Activated CD8-positive, alpha-beta T cell treated with anti-CD3 and anti-CD28 coated beads for 36 hours (primary cell): Measurements from ENCODE around the gene EIF3L. TPM values are rescaled to one million over a fixed set of nuclear protein-coding genes. Genes with fewer than 3 reads are reported as not detected.
A peak's percentile ranks its signal among the peaks of the same experiment; 100 is the strongest.

ENCODE experiments used
- ATAC-seq: fragments of 200-7000 bp; cut with Tn5 transposase; one replicate; pipeline ENCODE4 v1.10.0; 2021; ENCODE audit warnings: mild to moderate bottlenecking, moderate library complexity
- CTCF ChIA-PET: fragments of 350-600 bp; sonication (Branson Sonifier 250); formaldehyde crosslinking; loops from one replicate; lab custom pipeline; 2021; ENCODE audit warnings: antibody characterized with exemption; lab: Charles Lee
- POLR2A ChIA-PET: fragments of 350-600 bp; sonication (Branson Sonifier 250); formaldehyde crosslinking; loops from one replicate; lab custom pipeline; 2021; ENCODE audit warnings: antibody characterized with exemption; lab: Charles Lee
- DNase-seq: peaks from one replicate; pipeline ENCODE4 v3.0.0-alpha.2; 2020
- H3K27ac Mint-ChIP-seq: one replicate; pipeline ENCODE4 v1.8.0; 2021; ENCODE audit warnings: mild to moderate bottlenecking, mixed read lengths
- H3K27me3 Mint-ChIP-seq: one replicate; pipeline ENCODE4 v1.8.0; 2021; ENCODE audit warnings: mixed read lengths
- H3K36me3 Mint-ChIP-seq: one replicate; pipeline ENCODE4 v1.8.0; 2021; ENCODE audit warnings: low read depth, mixed read lengths
- H3K4me1 Mint-ChIP-seq: one replicate; pipeline ENCODE4 v1.8.0; 2021; ENCODE audit warnings: low read depth, mixed read lengths
- H3K4me3 Mint-ChIP-seq: one replicate; pipeline ENCODE4 v1.8.0; 2021; ENCODE audit warnings: mild to moderate bottlenecking, moderate library complexity, mixed read lengths
- H3K9me3 Mint-ChIP-seq: one replicate; pipeline ENCODE4 v1.8.0; 2021; ENCODE audit warnings: mixed read lengths
- intact Hi-C: fragments of 100-400 bp; cut with micrococcal nuclease; formaldehyde crosslinking; loops from one replicate; pipeline ENCODE4 v1.10.0; 2022
- total RNA-seq, 2 experiments: library from RNA; stranded (reverse); gene quantifications; one replicate each; pipeline ENCODE4 v1.2.3, GENCODE V29; 2021
- TF ChIP-seq, protein P1 (sequence below): fragments of 200-600 bp; IDR thresholded peaks from one replicate; pipeline ENCODE4 v1.8.0; 2022; ENCODE audit warnings: antibody characterized with exemption, mild to moderate bottlenecking

The EIF3L gene
- total RNA-seq, 2 experiments from 2014 or later, result 687 to 694 TPM

DNA sequence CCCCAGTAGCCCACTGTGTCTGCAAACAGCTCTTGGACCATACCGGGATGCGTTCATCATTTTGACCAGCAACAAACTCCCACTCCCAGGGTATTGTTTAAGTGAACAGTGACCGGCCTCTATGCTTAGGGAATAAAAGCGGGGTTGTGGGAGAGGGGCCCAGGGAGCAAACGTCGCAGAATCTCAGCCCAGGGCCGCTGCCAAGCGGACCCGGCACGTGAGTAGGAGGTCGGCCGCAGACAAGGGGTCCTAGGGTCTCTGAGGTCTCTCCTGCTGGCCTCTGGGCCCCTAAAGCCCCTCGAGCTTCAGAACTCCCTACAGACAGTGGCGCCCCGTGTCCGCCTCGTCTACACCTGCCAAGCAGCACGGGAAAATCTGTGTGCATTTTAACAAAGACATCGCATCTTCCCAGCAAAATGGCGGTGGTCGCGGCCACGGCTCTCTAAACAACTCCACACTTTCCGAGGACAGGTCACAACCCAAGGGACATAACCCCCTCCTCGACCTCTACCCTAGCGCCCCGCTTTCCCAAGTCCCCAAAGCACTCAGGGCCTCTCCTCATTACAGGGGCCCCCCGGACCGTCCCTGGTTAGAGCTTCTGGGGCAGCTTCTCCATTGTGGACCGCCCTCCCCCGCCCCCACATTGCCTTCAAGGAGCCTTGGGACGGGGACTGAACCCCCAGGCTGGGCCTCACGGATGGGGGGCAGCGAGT, 45.4 kb upstream of the EIF3L start:
- Mint-ChIP-seq H3K27ac (no peak overlapping the region), H3K4me1 (peaks cover 36% of the 10 kb centered on the region), H3K27me3 (peaks cover 46% of the 10 kb centered on the region), H3K9me3 (no peaks in the 10 kb centered on the region), H3K36me3 (no peaks in the 10 kb centered on the region), H3K4me3 (peak overlapping the region; percentile 48)
- ChIA-PET CTCF (no interaction called here), POLR2A (interaction anchor here (2.0 kb wide), 1 partner anchor 63 kb away, joined by 5 read pairs; no protein-coding TSS in a partner anchor)
- intact Hi-C loops, result no loop called here
- TF ChIP-seq, protein P1, sequence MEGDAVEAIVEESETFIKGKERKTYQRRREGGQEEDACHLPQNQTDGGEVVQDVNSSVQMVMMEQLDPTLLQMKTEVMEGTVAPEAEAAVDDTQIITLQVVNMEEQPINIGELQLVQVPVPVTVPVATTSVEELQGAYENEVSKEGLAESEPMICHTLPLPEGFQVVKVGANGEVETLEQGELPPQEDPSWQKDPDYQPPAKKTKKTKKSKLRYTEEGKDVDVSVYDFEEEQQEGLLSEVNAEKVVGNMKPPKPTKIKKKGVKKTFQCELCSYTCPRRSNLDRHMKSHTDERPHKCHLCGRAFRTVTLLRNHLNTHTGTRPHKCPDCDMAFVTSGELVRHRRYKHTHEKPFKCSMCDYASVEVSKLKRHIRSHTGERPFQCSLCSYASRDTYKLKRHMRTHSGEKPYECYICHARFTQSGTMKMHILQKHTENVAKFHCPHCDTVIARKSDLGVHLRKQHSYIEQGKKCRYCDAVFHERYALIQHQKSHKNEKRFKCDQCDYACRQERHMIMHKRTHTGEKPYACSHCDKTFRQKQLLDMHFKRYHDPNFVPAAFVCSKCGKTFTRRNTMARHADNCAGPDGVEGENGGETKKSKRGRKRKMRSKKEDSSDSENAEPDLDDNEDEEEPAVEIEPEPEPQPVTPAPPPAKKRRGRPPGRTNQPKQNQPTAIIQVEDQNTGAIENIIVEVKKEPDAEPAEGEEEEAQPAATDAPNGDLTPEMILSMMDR, result no peak
- DNase-seq (no peak), ATAC-seq (no peak)

DNA sequence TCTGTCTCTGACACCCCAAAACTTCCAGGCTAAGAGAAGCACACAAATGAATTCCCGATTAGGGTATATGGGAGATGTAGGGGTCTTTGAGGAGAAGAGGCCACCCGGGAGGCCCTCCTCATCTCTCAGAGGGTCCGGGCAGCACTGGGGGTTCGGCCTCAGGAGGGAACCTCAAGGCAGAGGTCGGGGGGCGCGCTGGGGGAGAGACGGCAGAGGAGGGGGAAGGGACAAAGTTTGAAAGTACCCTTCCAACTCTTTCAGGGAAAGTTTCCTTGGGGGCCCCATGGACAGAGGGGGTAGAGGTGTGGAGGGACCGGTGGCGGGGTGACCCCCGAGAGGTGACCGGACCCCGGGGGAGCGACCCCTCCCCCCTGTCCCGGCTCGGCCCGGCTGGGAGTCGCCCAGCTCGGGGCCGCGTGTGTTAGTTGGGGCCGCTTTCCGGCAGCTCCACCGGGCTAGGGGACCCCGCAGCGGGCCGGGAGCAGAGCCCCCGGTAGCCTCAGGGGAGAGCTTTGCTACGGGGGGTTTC, 44.8 kb upstream of the EIF3L start:
- no peaks in the 10 kb centered on the region for H3K36me3 Mint-ChIP-seq
- H3K27me3 Mint-ChIP-seq, result peaks cover 52% of the 10 kb centered on the region
- CTCF ChIA-PET, result interaction anchor here (1.0 to 5.8 kb wide), 2 partner anchors 14 to 59 kb away, joined by 3 to 73 read pairs; no protein-coding TSS in a partner anchor
- POLR2A ChIA-PET, result interaction anchor here (2.0 kb wide), 1 partner anchor 64 kb away, joined by 5 read pairs; no protein-coding TSS in a partner anchor
- intact Hi-C loops, result no loop called here
- no peak overlapping the region for H3K27ac Mint-ChIP-seq
- peaks cover 36% of the 10 kb centered on the region for H3K4me1 Mint-ChIP-seq
- ATAC-seq (no peak), DNase-seq (no peak)
- TF ChIP-seq, protein P1, result no peak
- H3K4me3 Mint-ChIP-seq, result peak overlapping the region; percentile 48
- no peaks in the 10 kb centered on the region for H3K9me3 Mint-ChIP-seq

DNA sequence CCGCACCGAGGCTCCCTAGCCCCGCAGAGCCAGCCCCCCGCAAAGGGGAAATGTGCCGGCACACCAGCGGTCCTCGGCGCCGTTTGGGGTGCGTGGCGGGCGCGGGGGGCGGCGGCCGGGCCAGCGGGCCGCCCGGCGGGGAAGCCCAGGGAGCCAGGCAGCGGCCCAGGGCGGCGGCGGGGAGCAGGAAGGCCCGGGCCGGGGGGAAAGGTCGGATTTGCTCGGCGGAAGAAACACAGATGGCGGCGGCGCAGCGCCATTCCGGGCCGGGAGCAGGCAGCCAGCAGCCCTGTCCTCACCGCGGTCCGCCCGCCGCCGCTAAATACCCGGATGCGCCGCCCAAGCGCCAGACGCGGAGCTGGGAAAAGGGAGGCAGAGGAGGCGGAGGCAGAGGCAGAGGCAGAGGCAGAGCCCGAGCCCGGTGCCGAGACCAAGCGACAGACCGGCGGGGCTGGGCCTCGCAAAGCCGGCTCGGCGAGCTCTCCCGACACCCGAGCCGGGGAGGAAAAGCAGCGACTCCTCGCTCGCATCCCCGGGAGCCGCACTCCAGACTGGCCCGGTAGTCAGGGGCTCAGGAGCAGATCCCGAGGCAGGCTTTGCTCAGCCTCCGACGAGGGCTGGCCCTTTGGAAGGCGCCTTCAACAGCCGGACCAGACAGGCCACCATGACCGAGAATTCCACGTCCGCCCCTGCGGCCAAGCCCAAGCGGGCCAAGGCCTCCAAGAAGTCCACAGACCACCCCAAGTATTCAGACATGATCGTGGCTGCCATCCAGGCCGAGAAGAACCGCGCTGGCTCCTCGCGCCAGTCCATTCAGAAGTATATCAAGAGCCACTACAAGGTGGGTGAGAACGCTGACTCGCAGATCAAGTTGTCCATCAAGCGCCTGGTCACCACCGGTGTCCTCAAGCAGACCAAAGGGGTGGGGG, 44.1 kb upstream of the EIF3L start:
- POLR2A ChIA-PET, result interaction anchor here (2.0 kb wide), 1 partner anchor 64 kb away, joined by 5 read pairs; no protein-coding TSS in a partner anchor
- no peaks in the 10 kb centered on the region for H3K9me3 Mint-ChIP-seq
- peak; percentile 71 for DNase-seq

DNA sequence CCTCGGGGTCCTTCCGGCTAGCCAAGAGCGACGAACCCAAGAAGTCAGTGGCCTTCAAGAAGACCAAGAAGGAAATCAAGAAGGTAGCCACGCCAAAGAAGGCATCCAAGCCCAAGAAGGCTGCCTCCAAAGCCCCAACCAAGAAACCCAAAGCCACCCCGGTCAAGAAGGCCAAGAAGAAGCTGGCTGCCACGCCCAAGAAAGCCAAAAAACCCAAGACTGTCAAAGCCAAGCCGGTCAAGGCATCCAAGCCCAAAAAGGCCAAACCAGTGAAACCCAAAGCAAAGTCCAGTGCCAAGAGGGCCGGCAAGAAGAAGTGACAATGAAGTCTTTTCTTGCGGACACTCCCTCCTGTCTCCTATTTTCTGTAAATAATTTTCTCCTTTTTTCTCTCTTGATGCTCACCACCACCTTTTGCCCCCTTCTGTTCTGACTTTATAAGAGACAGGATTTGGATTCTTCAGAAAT, 43.4 kb upstream of the EIF3L start:
- ChIA-PET POLR2A (interaction anchor here (3.2 kb wide), 1 partner anchor 197 kb away, joined by 7 read pairs; the partner anchor contains the start of gene GGA1), CTCF (interaction anchor here (5.8 kb wide), 1 partner anchor 13 kb away, joined by 73 read pairs; no protein-coding TSS in a partner anchor)
- H3K27ac Mint-ChIP-seq, result no peak overlapping the region
- H3K4me1 Mint-ChIP-seq, result peaks cover 36% of the 10 kb centered on the region
- no peaks in the 10 kb centered on the region for H3K9me3 Mint-ChIP-seq
- intact Hi-C loops, result no loop called here
- TF ChIP-seq, protein P1, result no peak
- peaks cover 52% of the 10 kb centered on the region for H3K27me3 Mint-ChIP-seq
- peak overlapping the region; percentile 59 for H3K4me3 Mint-ChIP-seq
- H3K36me3 Mint-ChIP-seq, result no peaks in the 10 kb centered on the region
- ATAC-seq, result no peak
- no peak for DNase-seq

More for the DNA sequence above, 44.1 kb upstream of the EIF3L start:
- peak; percentile 11 for ATAC-seq
- TF ChIP-seq, protein P1, result no peak
- CTCF ChIA-PET, result interaction anchor here (1.0 to 5.8 kb wide), 2 partner anchors 14 to 58 kb away, joined by 3 to 73 read pairs; no protein-coding TSS in a partner anchor
- peak overlapping the region; percentile 59 for H3K4me3 Mint-ChIP-seq
- peaks cover 36% of the 10 kb centered on the region for H3K4me1 Mint-ChIP-seq
- H3K36me3 Mint-ChIP-seq, result no peaks in the 10 kb centered on the region
- H3K27ac Mint-ChIP-seq, result no peak overlapping the region
- intact Hi-C loops, result no loop called here
- peaks cover 55% of the 10 kb centered on the region for H3K27me3 Mint-ChIP-seq
